GM12875 (cell line): ENCODE results near the gene E2F4.

Source experiments
- H3K4me3 ChIP-seq: one replicate; pipeline ENCODE4 v1.5.1; 2011; ENCODE audit warnings: low read depth, low read length, control low read depth
- TF ChIP-seq, protein P1 (sequence below): IDR thresholded peaks from 2 replicates; pipeline ENCODE4 v1.5.1; 2011; ENCODE audit warnings: low read depth, mild to moderate bottlenecking, control low read depth, inconsistent platforms, low read length, moderate library complexity, borderline replicate concordance; ENCODE audit not compliant: insufficient read depth

E2F4 gene

DNA sequence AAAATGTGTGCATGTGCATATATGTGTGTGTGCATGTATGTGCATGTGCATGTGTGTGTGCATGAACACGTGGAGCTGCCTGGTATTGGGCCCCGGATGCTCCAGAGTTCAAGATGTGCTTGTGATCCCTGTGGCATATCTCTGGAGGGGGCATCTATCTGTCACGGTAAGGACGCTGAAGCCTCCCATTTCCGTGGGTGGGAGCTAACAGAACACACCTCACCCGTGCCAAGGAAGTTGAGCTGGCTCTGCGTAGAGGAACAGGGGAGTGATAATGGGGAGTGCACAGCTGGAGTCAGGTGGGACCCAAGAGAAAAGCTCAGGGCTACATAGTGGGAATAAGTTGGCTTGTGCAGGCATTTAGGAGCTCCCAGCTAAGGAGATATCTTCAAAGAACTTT lies 19.7 kb downstream of the E2F4 start:
- TF ChIP-seq, protein P1, sequence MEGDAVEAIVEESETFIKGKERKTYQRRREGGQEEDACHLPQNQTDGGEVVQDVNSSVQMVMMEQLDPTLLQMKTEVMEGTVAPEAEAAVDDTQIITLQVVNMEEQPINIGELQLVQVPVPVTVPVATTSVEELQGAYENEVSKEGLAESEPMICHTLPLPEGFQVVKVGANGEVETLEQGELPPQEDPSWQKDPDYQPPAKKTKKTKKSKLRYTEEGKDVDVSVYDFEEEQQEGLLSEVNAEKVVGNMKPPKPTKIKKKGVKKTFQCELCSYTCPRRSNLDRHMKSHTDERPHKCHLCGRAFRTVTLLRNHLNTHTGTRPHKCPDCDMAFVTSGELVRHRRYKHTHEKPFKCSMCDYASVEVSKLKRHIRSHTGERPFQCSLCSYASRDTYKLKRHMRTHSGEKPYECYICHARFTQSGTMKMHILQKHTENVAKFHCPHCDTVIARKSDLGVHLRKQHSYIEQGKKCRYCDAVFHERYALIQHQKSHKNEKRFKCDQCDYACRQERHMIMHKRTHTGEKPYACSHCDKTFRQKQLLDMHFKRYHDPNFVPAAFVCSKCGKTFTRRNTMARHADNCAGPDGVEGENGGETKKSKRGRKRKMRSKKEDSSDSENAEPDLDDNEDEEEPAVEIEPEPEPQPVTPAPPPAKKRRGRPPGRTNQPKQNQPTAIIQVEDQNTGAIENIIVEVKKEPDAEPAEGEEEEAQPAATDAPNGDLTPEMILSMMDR: no peak
- no peak overlapping the region for H3K4me3 ChIP-seq

DNA sequence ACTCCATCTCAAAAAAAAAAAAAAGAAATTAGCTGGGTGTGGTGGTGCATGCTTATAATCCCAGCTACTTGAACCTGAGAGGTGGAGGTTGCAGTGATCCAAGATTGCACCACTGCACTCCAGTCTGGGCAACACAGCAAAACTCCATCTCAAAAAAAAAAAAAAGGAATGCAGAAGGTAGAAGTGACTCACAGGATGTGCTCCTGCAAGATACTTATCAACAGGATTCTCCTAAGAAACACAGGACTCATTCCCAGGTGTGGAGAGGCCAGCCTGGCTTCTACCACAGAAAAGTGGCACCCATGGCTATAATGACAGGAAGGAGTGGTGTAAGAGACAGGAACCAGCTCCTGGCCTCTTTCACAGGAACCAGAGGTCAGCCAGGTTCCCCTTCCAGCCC lies 20.8 kb downstream of the E2F4 start:
- H3K4me3 ChIP-seq: no peak overlapping the region
- TF ChIP-seq, protein P1: no peak

DNA sequence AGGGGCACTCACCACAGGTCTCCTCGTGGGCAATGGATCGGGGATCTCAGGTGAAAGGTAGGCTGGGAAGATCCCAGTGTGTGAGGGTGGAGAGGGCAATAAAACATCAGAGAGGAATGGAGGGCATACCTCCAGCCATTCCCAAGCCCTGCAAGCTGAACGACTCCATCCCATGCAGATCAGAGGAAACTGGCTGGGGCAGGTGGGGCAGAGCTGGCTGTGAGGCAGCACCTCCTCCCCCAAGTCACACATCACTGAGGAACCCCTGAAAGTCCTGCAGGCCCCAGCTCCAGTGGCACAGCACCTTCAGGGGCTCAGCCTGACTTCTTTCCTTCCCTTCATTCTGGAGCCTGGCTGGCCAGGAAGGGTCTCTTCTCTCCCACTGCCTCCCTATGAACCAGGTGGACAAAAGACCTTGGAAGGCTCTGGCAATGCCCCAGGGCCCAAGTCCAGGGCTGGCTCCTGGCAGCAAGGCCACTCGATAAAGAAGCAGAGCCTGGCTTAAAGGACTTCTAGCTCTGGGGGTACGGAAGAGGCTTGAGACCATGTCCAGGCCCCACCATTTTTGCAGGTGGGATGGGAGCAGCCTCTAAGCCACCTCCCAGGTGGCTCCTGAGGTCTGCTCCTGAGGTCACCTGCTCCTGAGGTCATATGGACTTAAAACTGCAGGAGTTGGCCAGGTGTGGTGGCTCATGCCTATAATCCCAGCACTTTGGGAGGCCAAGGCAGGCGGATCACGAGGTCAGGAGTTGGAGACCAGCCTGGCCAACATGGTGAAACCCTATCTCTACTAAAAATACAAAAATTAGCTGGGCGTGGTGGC lies 21.5 kb downstream of the E2F4 start:
- TF ChIP-seq, protein P1: no peak

DNA sequence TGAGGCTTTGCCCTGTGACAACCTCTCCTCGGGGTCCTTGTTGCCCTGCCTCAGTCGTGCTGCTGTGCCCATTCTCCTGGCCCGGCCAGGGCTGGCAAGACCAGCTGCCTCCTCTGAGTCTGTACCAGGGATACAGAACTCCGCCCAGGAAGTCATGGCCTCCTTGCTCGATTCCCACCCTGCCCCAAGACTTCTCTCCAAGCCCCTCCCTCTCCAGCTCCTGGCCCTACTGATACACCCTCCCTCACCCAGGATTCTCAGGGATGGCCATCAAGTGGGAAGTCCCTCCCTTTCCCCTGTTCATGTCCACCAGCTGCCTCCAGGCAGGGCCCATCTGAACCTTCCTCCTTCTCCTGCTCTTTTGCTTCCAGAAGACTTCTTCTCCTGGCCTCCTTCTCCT lies 23.8 kb downstream of the E2F4 start:
- H3K4me3 ChIP-seq: no peak overlapping the region
- TF ChIP-seq, protein P1: no peak

More for the DNA sequence above, 21.5 kb downstream of the E2F4 start:
- H3K4me3 ChIP-seq: no peak overlapping the region

DNA sequence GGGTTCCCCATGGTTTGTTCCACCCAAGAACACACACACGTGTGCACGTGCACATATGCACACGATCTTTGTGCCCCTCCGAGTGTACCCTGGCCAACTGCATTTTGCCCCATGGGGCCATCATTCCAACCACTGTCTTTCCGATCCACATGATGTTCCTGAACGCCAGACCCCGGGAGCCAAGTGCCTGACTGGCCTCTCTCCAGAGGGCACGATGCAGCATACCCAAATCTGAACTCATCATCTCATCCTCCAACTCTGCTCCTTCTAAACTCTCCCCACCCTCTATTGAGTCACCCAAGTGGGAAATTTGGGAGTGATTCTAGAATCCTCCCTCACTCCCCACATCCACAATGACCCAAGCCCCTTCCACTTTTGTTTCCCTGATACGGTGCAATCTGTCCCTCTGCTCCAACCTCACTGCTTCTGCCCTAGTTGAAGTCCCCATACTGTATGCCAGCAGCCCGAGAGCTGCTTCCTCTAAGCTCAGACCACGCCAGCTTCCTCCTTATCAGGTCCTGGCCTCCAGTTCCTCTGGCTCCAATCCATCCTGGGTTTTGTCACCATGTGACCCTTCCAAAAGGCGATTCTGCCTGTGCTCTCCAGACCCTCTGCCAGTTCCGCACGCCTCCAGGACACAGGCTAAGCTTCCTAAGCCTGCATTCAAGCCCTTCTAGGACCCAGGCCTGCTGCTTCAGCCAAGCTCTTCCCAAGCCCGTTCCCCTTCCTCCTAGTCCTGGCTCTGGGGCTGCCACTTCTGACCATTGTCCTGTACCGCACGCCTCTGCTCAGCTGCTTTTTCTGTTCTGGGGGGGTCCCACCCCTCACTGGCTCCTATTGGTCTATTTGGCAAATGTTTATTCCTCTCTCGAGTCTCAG lies 24.9 kb downstream of the E2F4 start:
- no peak overlapping the region for H3K4me3 ChIP-seq
- TF ChIP-seq, protein P1: no peak

DNA sequence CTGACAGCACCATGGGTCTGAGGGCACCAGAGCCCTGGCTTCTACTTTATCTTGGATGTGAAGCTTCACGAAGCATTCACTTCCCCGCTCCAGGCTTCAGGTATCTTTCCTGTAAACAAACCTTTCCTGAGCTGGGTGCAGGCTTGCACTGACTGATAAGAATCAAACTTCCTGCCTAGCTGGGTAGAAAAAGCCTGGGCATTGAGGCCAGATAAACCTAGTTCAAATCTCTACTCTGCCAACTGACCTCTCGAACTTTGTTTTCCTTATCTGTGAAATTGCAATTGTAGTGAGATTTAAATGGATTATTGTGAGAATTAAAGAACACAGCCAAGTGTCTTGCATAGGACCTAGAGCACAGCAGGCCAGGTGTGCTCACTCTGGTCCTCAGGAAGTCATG lies 32.0 kb downstream of the E2F4 start:
- TF ChIP-seq, protein P1: no peak
- H3K4me3 ChIP-seq: no peak overlapping the region
